ENCODE data around the gene PPIF.

- no peak for TF ChIP-seq MAFK (IDR thresholded peaks at IDR 0.05; ENCODE audit: low read depth, low read length)
- no peak for TF ChIP-seq POLR2A (IDR thresholded peaks at IDR 0.05; ENCODE audit: low read depth, low read length)
- TF ChIP-seq CTCF (conservative IDR thresholded peaks at IDR 0.05; ENCODE audit: low read depth, low read length): no peak
- no peak for TF ChIP-seq BHLHE40 (IDR thresholded peaks at IDR 0.05; ENCODE audit: low read depth, low read length)
- TF ChIP-seq CHD1 (IDR thresholded peaks at IDR 0.05; ENCODE audit: low read depth, low read length): no peak
- no peak for TF ChIP-seq MAZ (IDR thresholded peaks at IDR 0.05; ENCODE audit: borderline replicate concordance, low read depth, low read length)
- no peak for TF ChIP-seq NFE2L2 (IDR thresholded peaks at IDR 0.05; ENCODE audit: low read depth, low read length)
- TF ChIP-seq SMC3 (IDR thresholded peaks at IDR 0.05; ENCODE audit: low read depth, low read length): no peak
- TF ChIP-seq MXI1 (IDR thresholded peaks at IDR 0.05; ENCODE audit: borderline replicate concordance, low read depth, low read length): no peak
- no peak for TF ChIP-seq RAD21 (IDR thresholded peaks at IDR 0.05; ENCODE audit: low read length)
- TF ChIP-seq RFX5 (IDR thresholded peaks at IDR 0.05; ENCODE audit: low read depth, low read length): no peak
- TF ChIP-seq USF2 (IDR thresholded peaks at IDR 0.05; ENCODE audit: low read depth, low read length): no peak
- TF ChIP-seq RCOR1 (IDR thresholded peaks at IDR 0.05; ENCODE audit: insufficient replicate concordance, low read length): no peak
- no peak for TF ChIP-seq ELK1 (IDR thresholded peaks at IDR 0.05; ENCODE audit: borderline replicate concordance, low read depth, low read length)
Measured at GRCh38 chr10:79378383-79378646, 31.0 kb downstream of the PPIF start.
